HEK293T (cell line): ENCODE measurements around the gene ARHGEF10L.

ENCODE experiments used
- BHLHE40 ChIP-seq: fragments of 450-650 bp; IDR thresholded peaks from 2 replicates; pipeline ENCODE4 v1.6.1; 2016; ENCODE audit warnings: mild to moderate bottlenecking, moderate library complexity, borderline replicate concordance
- ELF4 ChIP-seq: fragments of 450-650 bp; IDR thresholded peaks from 2 replicates; pipeline ENCODE4 v1.6.1; 2017; ENCODE audit warnings: antibody characterized with exemption
- FOXA1 ChIP-seq: fragments of 450-650 bp; IDR thresholded peaks from 2 replicates; pipeline ENCODE4 v1.6.1; 2016; ENCODE audit warnings: mild to moderate bottlenecking
- FOXK2 ChIP-seq: fragments of 450-650 bp; IDR thresholded peaks from 2 replicates; pipeline ENCODE4 v1.6.1; 2016; ENCODE audit warnings: mild to moderate bottlenecking
- HDGF ChIP-seq: fragments of 450-650 bp; IDR thresholded peaks from 2 replicates; pipeline ENCODE4 v1.6.1; 2017; ENCODE audit warnings: antibody characterized with exemption, borderline replicate concordance
- LEF1 ChIP-seq: fragments of 450-650 bp; IDR thresholded peaks from 2 replicates; pipeline ENCODE4 v1.6.1; 2017; ENCODE audit warnings: mild to moderate bottlenecking, borderline replicate concordance
- NFRKB ChIP-seq: fragments of 450-650 bp; IDR thresholded peaks from 2 replicates; pipeline ENCODE4 v1.6.1; 2016; ENCODE audit warnings: mild to moderate bottlenecking, moderate library complexity
- SP1 ChIP-seq: fragments of 450-650 bp; IDR thresholded peaks from 2 replicates; pipeline ENCODE4 v1.6.1; 2017
- SUZ12 ChIP-seq: fragments of 450-650 bp; IDR thresholded peaks from 2 replicates; pipeline ENCODE4 v1.6.1; 2016; ENCODE audit warnings: mild to moderate bottlenecking
- TARDBP ChIP-seq: fragments of 450-650 bp; IDR thresholded peaks from 2 replicates; pipeline ENCODE4 v1.6.1; 2016
- TF ChIP-seq, protein P1 (sequence below): fragments of 450-650 bp; IDR thresholded peaks from 2 replicates; pipeline ENCODE4 v1.6.1; 2016

DNA sequence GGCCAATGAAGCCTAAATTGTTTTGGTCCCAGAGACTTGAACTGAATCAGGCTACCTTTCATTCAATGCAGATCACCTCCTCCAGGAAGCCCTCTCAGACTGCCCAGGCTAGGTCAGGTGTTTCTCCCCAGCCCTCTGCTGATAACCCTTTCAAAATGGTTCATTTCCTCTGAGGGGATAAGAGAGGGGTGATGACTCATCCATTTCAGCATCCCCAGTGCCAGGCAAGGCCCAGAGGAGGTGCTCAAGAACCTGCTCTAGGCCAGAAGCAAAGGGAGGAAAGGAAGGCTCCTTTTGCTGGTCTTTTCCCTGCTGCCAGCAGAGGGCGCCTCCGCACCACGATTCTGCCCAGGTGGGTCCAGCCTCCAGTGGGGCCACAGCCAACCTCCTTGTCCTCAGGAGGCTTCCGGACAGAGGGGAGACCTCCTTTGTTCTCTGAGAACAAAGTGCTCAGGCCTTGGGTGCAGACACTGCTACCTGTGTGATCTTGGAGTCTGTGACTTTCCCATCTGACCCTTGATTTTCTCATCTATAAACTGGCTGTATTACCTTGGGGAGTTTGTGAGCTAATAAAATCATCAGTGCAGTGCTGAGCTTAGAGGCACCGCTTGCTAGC, 45.3 kb upstream of the ARHGEF10L start:
- TF ChIP-seq TARDBP = no peak
- no peak for TF ChIP-seq FOXK2
- no peak for TF ChIP-seq HDGF
- TF ChIP-seq NFRKB = no peak
- no peak for TF ChIP-seq SUZ12
- no peak for TF ChIP-seq LEF1
- TF ChIP-seq, protein P1, sequence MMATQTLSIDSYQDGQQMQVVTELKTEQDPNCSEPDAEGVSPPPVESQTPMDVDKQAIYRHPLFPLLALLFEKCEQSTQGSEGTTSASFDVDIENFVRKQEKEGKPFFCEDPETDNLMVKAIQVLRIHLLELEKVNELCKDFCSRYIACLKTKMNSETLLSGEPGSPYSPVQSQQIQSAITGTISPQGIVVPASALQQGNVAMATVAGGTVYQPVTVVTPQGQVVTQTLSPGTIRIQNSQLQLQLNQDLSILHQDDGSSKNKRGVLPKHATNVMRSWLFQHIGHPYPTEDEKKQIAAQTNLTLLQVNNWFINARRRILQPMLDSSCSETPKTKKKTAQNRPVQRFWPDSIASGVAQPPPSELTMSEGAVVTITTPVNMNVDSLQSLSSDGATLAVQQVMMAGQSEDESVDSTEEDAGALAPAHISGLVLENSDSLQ = no peak
- TF ChIP-seq FOXA1 = no peak
- TF ChIP-seq ELF4 = no peak
- TF ChIP-seq SP1 = no peak
- no peak for TF ChIP-seq BHLHE40
